Amniotic epithelial cell (primary cell): ENCODE measurements around the gene FAM117A.
A peak's percentile ranks its signal among the peaks of the same experiment; 100 is the strongest.

Experiments
- DNase-seq: peaks from one replicate; pipeline ENCODE4 v3.0.0-alpha.2; 2010; ENCODE audit warnings: low read depth

FAM117A gene

GRCh38 chr17:49707608-49708514 lies 56.1 kb downstream of the FAM117A start, which contains the start of gene SLC35B1:
Gene SLC35B1, minus strand, starts transcription at chr17:49707964. Its CDS starts 131 bp downstream, at chr17:49707833.
- peak; percentile 99 for DNase-seq

- no peak for DNase-seq
These were observed 56.7 kb downstream of the FAM117A start for GRCh38 chr17:49707246-49707607.

- no peak for DNase-seq
These were observed 58.7 kb downstream of the FAM117A start for GRCh38 chr17:49705254-49705653.

- peak; percentile 72 for DNase-seq
These were observed 60.2 kb downstream of the FAM117A start for GRCh38 chr17:49703557-49704277.

GRCh38 chr17:49700960-49701359 lies 63.0 kb downstream of the FAM117A start:
- DNase-seq, result no peak

GRCh38 chr17:49699966-49700575 lies 63.9 kb downstream of the FAM117A start:
- no peak for DNase-seq

GRCh38 chr17:49698005-49698404 lies 65.9 kb downstream of the FAM117A start:
- no peak for DNase-seq

- no peak for DNase-seq
These were observed 67.6 kb downstream of the FAM117A start for GRCh38 chr17:49696233-49696761.

- DNase-seq, result no peak
These were observed 68.2 kb downstream of the FAM117A start for GRCh38 chr17:49695698-49696232.

- no peak for DNase-seq
These were observed 68.9 kb downstream of the FAM117A start for GRCh38 chr17:49694847-49695697.

GRCh38 chr17:49692751-49693150 lies 71.2 kb downstream of the FAM117A start:
- no peak for DNase-seq

- no peak for DNase-seq
These were observed 72.2 kb downstream of the FAM117A start for GRCh38 chr17:49691677-49692191.

GRCh38 chr17:49691086-49691676 lies 72.8 kb downstream of the FAM117A start:
- no peak for DNase-seq

GRCh38 chr17:49690256-49690655 lies 73.7 kb downstream of the FAM117A start:
- no peak for DNase-seq

GRCh38 chr17:49688848-49689247 lies 75.1 kb downstream of the FAM117A start:
- no peak for DNase-seq

GRCh38 chr17:49687878-49688491 lies 75.9 kb downstream of the FAM117A start:
- peak; percentile 32 for DNase-seq

- DNase-seq, result no peak
These were observed 82.6 kb downstream of the FAM117A start for GRCh38 chr17:49681106-49681979.

GRCh38 chr17:49680314-49680713 lies 83.6 kb downstream of the FAM117A start:
- no peak for DNase-seq
